DOHH2 (cell line): ENCODE results near the gene PZP.

ENCODE experiments used
- H3F3A ChIP-seq: fragments of 200-600 bp; sonication (generic), shearing (Covaris generic); 2 replicates; pipeline ENCODE4 v1.6.0; 2016; ENCODE audit warnings: antibody characterized with exemption, mild to moderate bottlenecking; ENCODE audit not compliant: control insufficient read depth, insufficient read depth
- H3K27ac ChIP-seq: fragments of 200-600 bp; sonication (generic); 2 replicates; pipeline ENCODE4 v1.5.1; 2014; ENCODE audit warnings: low read depth, mild to moderate bottlenecking, low read length, moderate library complexity
- H3K27me3 ChIP-seq: fragments of 200-600 bp; sonication (generic); 2 replicates; pipeline ENCODE4 v1.6.1; 2014; ENCODE audit warnings: mild to moderate bottlenecking, low read length, mixed read lengths; ENCODE audit not compliant: control insufficient read depth
- H3K36me3 ChIP-seq: fragments of 200-600 bp; sonication (generic); 2 replicates; pipeline ENCODE4 v1.6.1; 2014; ENCODE audit warnings: mild to moderate bottlenecking, low read length, moderate library complexity, mixed read lengths; ENCODE audit not compliant: control insufficient read depth
- H3K4me1 ChIP-seq: fragments of 200-600 bp; sonication (generic); 2 replicates; pipeline ENCODE4 v1.6.1; 2014; ENCODE audit warnings: mild to moderate bottlenecking, low read length, mixed read lengths; ENCODE audit not compliant: control insufficient read depth
- H3K4me2 ChIP-seq: fragments of 200-600 bp; sonication (generic); 2 replicates; pipeline ENCODE4 v1.6.0; 2014; ENCODE audit warnings: mild to moderate bottlenecking, low read length, moderate library complexity
- H3K4me3 ChIP-seq: fragments of 200-600 bp; sonication (generic); 2 replicates; pipeline ENCODE4 v1.5.1; 2014; ENCODE audit warnings: mild to moderate bottlenecking, low read length, mixed read lengths
- H3K79me2 ChIP-seq: fragments of 200-600 bp; sonication (generic); 2 replicates; pipeline ENCODE4 v1.6.1; 2014; ENCODE audit warnings: mild to moderate bottlenecking, low read length, mixed read lengths; ENCODE audit not compliant: control insufficient read depth
- H3K9me2 ChIP-seq: fragments of 200-600 bp; sonication (generic); replicated peaks from 2 replicates; pipeline ENCODE4 v1.6.1; 2014; ENCODE audit warnings: mild to moderate bottlenecking, low read length, mixed read lengths; ENCODE audit not compliant: control insufficient read depth
- H3K9me3 ChIP-seq: fragments of 200-600 bp; sonication (generic); 2 replicates; pipeline ENCODE4 v1.6.1; 2014; ENCODE audit warnings: antibody characterized with exemption, low read length, mixed read lengths; ENCODE audit not compliant: control insufficient read depth, insufficient read depth
- H4K20me1 ChIP-seq: fragments of 200-600 bp; sonication (generic); 2 replicates; pipeline ENCODE4 v1.6.0; 2014; ENCODE audit warnings: low read depth, mild to moderate bottlenecking, antibody characterized with exemption, low read length, moderate library complexity; ENCODE audit not compliant: control insufficient read depth, insufficient read depth
- EZH2phosphoT487 ChIP-seq: fragments of 200-600 bp; sonication (generic); IDR thresholded peaks from 2 replicates; pipeline ENCODE4 v1.6.1; 2017; ENCODE audit warnings: borderline replicate concordance, mild to moderate bottlenecking, antibody characterized with exemption, low read length, moderate library complexity, mixed read lengths
- TF ChIP-seq, protein P1 (sequence below): fragments of 200-600 bp; sonication (generic); IDR thresholded peaks from one replicate; pipeline ENCODE4 v1.5.1; 2014; ENCODE audit warnings: antibody characterized with exemption, mild to moderate bottlenecking, low read depth, low read length; ENCODE audit not compliant: poor library complexity, severe bottlenecking

The PZP gene

GRCh38 chr12:9235519-9235918 is 27.3 kb upstream of the PZP start:
- no peak overlapping the region for H3K4me2 ChIP-seq
- no peak overlapping the region for H3K27ac ChIP-seq
- no peaks in the 10 kb centered on the region for H3K36me3 ChIP-seq
- H3K4me3 ChIP-seq = no peak overlapping the region
- no peaks in the 10 kb centered on the region for H3K9me3 ChIP-seq
- no peaks in the 10 kb centered on the region for H3F3A ChIP-seq
- no peaks in the 10 kb centered on the region for H3K4me1 ChIP-seq
- H4K20me1 ChIP-seq = no peaks in the 10 kb centered on the region
- H3K79me2 ChIP-seq = no peaks in the 10 kb centered on the region
- H3K9me2 ChIP-seq = no peaks in the 10 kb centered on the region
- TF ChIP-seq, protein P1, sequence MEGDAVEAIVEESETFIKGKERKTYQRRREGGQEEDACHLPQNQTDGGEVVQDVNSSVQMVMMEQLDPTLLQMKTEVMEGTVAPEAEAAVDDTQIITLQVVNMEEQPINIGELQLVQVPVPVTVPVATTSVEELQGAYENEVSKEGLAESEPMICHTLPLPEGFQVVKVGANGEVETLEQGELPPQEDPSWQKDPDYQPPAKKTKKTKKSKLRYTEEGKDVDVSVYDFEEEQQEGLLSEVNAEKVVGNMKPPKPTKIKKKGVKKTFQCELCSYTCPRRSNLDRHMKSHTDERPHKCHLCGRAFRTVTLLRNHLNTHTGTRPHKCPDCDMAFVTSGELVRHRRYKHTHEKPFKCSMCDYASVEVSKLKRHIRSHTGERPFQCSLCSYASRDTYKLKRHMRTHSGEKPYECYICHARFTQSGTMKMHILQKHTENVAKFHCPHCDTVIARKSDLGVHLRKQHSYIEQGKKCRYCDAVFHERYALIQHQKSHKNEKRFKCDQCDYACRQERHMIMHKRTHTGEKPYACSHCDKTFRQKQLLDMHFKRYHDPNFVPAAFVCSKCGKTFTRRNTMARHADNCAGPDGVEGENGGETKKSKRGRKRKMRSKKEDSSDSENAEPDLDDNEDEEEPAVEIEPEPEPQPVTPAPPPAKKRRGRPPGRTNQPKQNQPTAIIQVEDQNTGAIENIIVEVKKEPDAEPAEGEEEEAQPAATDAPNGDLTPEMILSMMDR = no peak
- TF ChIP-seq EZH2phosphoT487 = no peak
- peaks cover 46% of the 10 kb centered on the region for H3K27me3 ChIP-seq

- H3F3A ChIP-seq = no peaks in the 10 kb centered on the region
- no peak overlapping the region for H3K27ac ChIP-seq
- H3K4me3 ChIP-seq = no peak overlapping the region
- no peaks in the 10 kb centered on the region for H4K20me1 ChIP-seq
- H3K27me3 ChIP-seq = peaks cover 11% of the 10 kb centered on the region; the same call in 1 of the 2 replicates
- no peaks in the 10 kb centered on the region for H3K4me1 ChIP-seq
- no peak for TF ChIP-seq EZH2phosphoT487
- TF ChIP-seq, protein P1 = no peak
- H3K4me2 ChIP-seq = no peak overlapping the region
- no peaks in the 10 kb centered on the region for H3K9me2 ChIP-seq
- no peaks in the 10 kb centered on the region for H3K79me2 ChIP-seq
- no peaks in the 10 kb centered on the region for H3K9me3 ChIP-seq
- H3K36me3 ChIP-seq = no peaks in the 10 kb centered on the region
Measured at GRCh38 chr12:9227950-9228349, 19.8 kb upstream of the PZP start.

GRCh38 chr12:9223830-9224229 is 15.6 kb upstream of the PZP start:
- Histone ChIP-seq H3K4me3 (no peak overlapping the region), H3K4me2 (no peak overlapping the region), H3F3A (no peaks in the 10 kb centered on the region), H3K4me1 (no peaks in the 10 kb centered on the region), H4K20me1 (no peaks in the 10 kb centered on the region), H3K27me3 (0 out of 2 replicates have a peak, but pooled peaks cover 5% of the 10 kb centered on the region), H3K9me3 (no peaks in the 10 kb centered on the region), H3K27ac (no peak overlapping the region), H3K36me3 (no peaks in the 10 kb centered on the region), H3K9me2 (no peaks in the 10 kb centered on the region), H3K79me2 (no peaks in the 10 kb centered on the region)
- TF ChIP-seq, protein P1 = no peak
- TF ChIP-seq EZH2phosphoT487 = no peak
